Epithelial cell of esophagus (primary cell): ENCODE data around the gene FLVCR2.

Experiments used
- DNase-seq: peaks from one replicate; pipeline ENCODE4 v3.0.0; 2010; ENCODE audit warnings: low read depth
- H3K4me3 ChIP-seq: 2 replicates; pipeline ENCODE4 v1.5.1; 2011; ENCODE audit warnings: mild to moderate bottlenecking, low read length, control low read depth
- CTCF ChIP-seq: IDR thresholded peaks from 2 replicates; pipeline ENCODE4 v1.5.1; 2011; ENCODE audit warnings: low read depth, mild to moderate bottlenecking, low read length, control low read depth, inconsistent platforms; ENCODE audit not compliant: insufficient read depth; ENCODE audit errors: missing control alignments

Gene FLVCR2

GRCh38 chr14:75545907-75546306 is 32.5 kb upstream of the FLVCR2 start:
- DNase-seq, result no peak
- no peak for TF ChIP-seq CTCF
- no peak overlapping the region for H3K4me3 ChIP-seq

- TF ChIP-seq CTCF, result no peak
- no peak overlapping the region for H3K4me3 ChIP-seq
- no peak for DNase-seq
Measured at GRCh38 chr14:75547552-75548250, 30.7 kb upstream of the FLVCR2 start.

- no peak for TF ChIP-seq CTCF
- no peak for DNase-seq
- H3K4me3 ChIP-seq, result no peak overlapping the region
Measured at GRCh38 chr14:75548544-75548943, 29.9 kb upstream of the FLVCR2 start.

GRCh38 chr14:75549169-75549568 is 29.3 kb upstream of the FLVCR2 start:
- H3K4me3 ChIP-seq, result no peak overlapping the region
- no peak for DNase-seq
- TF ChIP-seq CTCF, result no peak

- no peak for TF ChIP-seq CTCF
- H3K4me3 ChIP-seq, result no peak overlapping the region
- no peak for DNase-seq
Measured at GRCh38 chr14:75551021-75551420, 27.4 kb upstream of the FLVCR2 start.

GRCh38 chr14:75553157-75553556 is 25.3 kb upstream of the FLVCR2 start:
- DNase-seq, result no peak
- TF ChIP-seq CTCF, result no peak
- no peak overlapping the region for H3K4me3 ChIP-seq

GRCh38 chr14:75553761-75554364 is 24.6 kb upstream of the FLVCR2 start:
- no peak overlapping the region for H3K4me3 ChIP-seq
- no peak for DNase-seq
- no peak for TF ChIP-seq CTCF
